ENCODE results near the gene PDLIM3. TPM values are rescaled to one million over a fixed set of nuclear protein-coding genes. Genes with fewer than 3 reads are reported as not detected.

Gene PDLIM3
- total RNA-seq, 1 donor from 2014 or later = 24.4 TPM

GRCh38 chr4:185481401-185481800 lies 53.9 kb downstream of the PDLIM3 start:
- TF ChIP-seq CTCF (IDR thresholded peaks at IDR 0.05) = no peak
- Histone ChIP-seq H3K27me3 (no peaks in the 10 kb centered on the region), H3K4me3 (no peak overlapping the region), H3K9me3 (no peaks in the 10 kb centered on the region), H3K36me3 (no peaks in the 10 kb centered on the region), H3K4me1 (no peaks in the 10 kb centered on the region), H3K27ac (no peak overlapping the region)
- intact Hi-C loops (cut with DNase I) = no loop called here
- no peak for DNase-seq
- ATAC-seq = no peak

- DNase-seq = no peak
- Histone ChIP-seq H3K4me3 (no peak overlapping the region), H3K36me3 (no peaks in the 10 kb centered on the region), H3K27me3 (no peaks in the 10 kb centered on the region), H3K4me1 (no peaks in the 10 kb centered on the region), H3K9me3 (no peaks in the 10 kb centered on the region), H3K27ac (no peak overlapping the region)
- ATAC-seq = no peak
- intact Hi-C loops (cut with DNase I) = no loop called here
- no peak for TF ChIP-seq CTCF (IDR thresholded peaks at IDR 0.05)
Observed at GRCh38 chr4:185480016-185480732, 55.1 kb downstream of the PDLIM3 start.

- ATAC-seq (peak; percentile 53), DNase-seq (no peak)
- Histone ChIP-seq H3K4me1 (no peaks in the 10 kb centered on the region), H3K4me3 (no peak overlapping the region), H3K27ac (no peak overlapping the region), H3K27me3 (no peaks in the 10 kb centered on the region), H3K36me3 (no peaks in the 10 kb centered on the region), H3K9me3 (no peaks in the 10 kb centered on the region)
- intact Hi-C loops (cut with DNase I) = loop anchor here (10.0 kb wide), 1 partner anchor 115 kb away; no protein-coding TSS in a partner anchor
- TF ChIP-seq CTCF (IDR thresholded peaks at IDR 0.05) = no peak
Observed at GRCh38 chr4:185479507-185479971, 55.8 kb downstream of the PDLIM3 start.

GRCh38 chr4:185473247-185473646 lies 62.1 kb downstream of the PDLIM3 start:
- ATAC-seq = no peak
- intact Hi-C loops (cut with DNase I) = loop anchor here (10.0 kb wide), 1 partner anchor 122 kb away; no protein-coding TSS in a partner anchor
- no peak for TF ChIP-seq CTCF (IDR thresholded peaks at IDR 0.05)
- no peaks in the 10 kb centered on the region for H3K27me3 ChIP-seq
- DNase-seq = no peak
- H3K9me3 ChIP-seq = no peaks in the 10 kb centered on the region
- no peak overlapping the region for H3K4me3 ChIP-seq
- no peak overlapping the region for H3K27ac ChIP-seq
- H3K4me1 ChIP-seq = peaks cover 9% of the 10 kb centered on the region
- H3K36me3 ChIP-seq = no peaks in the 10 kb centered on the region

GRCh38 chr4:185472103-185472542 lies 63.2 kb downstream of the PDLIM3 start:
- Histone ChIP-seq H3K4me3 (peak overlapping the region; percentile 67), H3K36me3 (no peaks in the 10 kb centered on the region), H3K27me3 (no peaks in the 10 kb centered on the region), H3K9me3 (no peaks in the 10 kb centered on the region), H3K4me1 (peaks cover 9% of the 10 kb centered on the region), H3K27ac (no peak overlapping the region)
- DNase-seq = no peak
- TF ChIP-seq CTCF (IDR thresholded peaks at IDR 0.05) = no peak
- intact Hi-C loops (cut with DNase I) = loop anchor here (10.0 kb wide), 1 partner anchor 123 kb away; no protein-coding TSS in a partner anchor
- no peak for ATAC-seq
